GM23248 (cell line): ENCODE results near the gene LCN15.

Experiments
- EZH2 ChIP-seq: fragments of 200-600 bp; sonication (generic); IDR thresholded peaks from 2 replicates; pipeline ENCODE4 v1.6.1; 2018; ENCODE audit warnings: antibody characterized with exemption, mild to moderate bottlenecking; ENCODE audit not compliant: insufficient read depth, poor library complexity, severe bottlenecking
- EZH2phosphoT487 ChIP-seq: fragments of 200-600 bp; sonication (generic); IDR thresholded peaks from 2 replicates; pipeline ENCODE4 v1.6.1; 2018; ENCODE audit warnings: antibody characterized with exemption, moderate library complexity, mild to moderate bottlenecking, low read depth; ENCODE audit not compliant: insufficient read depth

GRCh38 chr9:136748201-136748600 is 16.1 kb downstream of the LCN15 start, which contains the start of gene LCN6:
- TF ChIP-seq EZH2phosphoT487, result no peak
- TF ChIP-seq EZH2, result no peak
